Uterus (tissue), 4 donors: Measurements from ENCODE around the gene DHX9. TPM values are rescaled to one million over a fixed set of nuclear protein-coding genes. Genes with fewer than 3 reads are reported as not detected.

Source experiments
- DNase-seq, 2 donors: peaks; one replicate each; pipeline ENCODE4 v3.0.0-alpha.2; 2019 to 2020
- H3K27ac ChIP-seq, 2 donors: fragments of 200-600 bp; sonication (generic); 1 replicate in 1 of 2; 2 replicates in 1 of 2; pipeline ENCODE4 v1.5.1; 2016 to 2018
- H3K27me3 ChIP-seq, 2 donors: fragments of 200-600 bp; sonication (generic); one replicate each; pipeline ENCODE4 v1.5.1; 2018 to 2019; ENCODE audit warnings: control low read depth in 1 of 2
- H3K36me3 ChIP-seq, 2 donors: fragments of 200-600 bp; sonication (generic); one replicate each; pipeline ENCODE4 v1.5.1; 2019; ENCODE audit warnings: control low read depth in 1 of 2
- H3K4me1 ChIP-seq, 2 donors: fragments of 200-600 bp; sonication (generic); one replicate each; pipeline ENCODE4 v1.5.1; 2018 to 2019; ENCODE audit warnings: control low read depth in 1 of 2
- H3K4me3 ChIP-seq, 2 donors: fragments of 200-600 bp; sonication (generic); 1 replicate in 1 of 2; 2 replicates in 1 of 2; pipeline ENCODE4 v1.5.1; 2018 to 2019; ENCODE audit warnings: mild to moderate bottlenecking in 1 of 2
- H3K9me3 ChIP-seq, 2 donors: fragments of 200-600 bp; sonication (generic); one replicate each; pipeline ENCODE4 v1.5.1; 2019; ENCODE audit warnings: control low read depth in 1 of 2
- CTCF ChIP-seq, 4 experiments: fragments of 200-600 bp in 2 of 4; fragments of 450-650 bp in 2 of 4; sonication (generic) in 2 of 4; IDR thresholded peaks; one replicate each; pipeline ENCODE4 v1.5.1; 2016 to 2019; ENCODE audit warnings: antibody characterized with exemption in 4 of 4, mild to moderate bottlenecking in 2 of 4, moderate library complexity in 1 of 4
- POLR2A ChIP-seq, 2 donors: fragments of 450-650 bp; IDR thresholded peaks; one replicate each; pipeline ENCODE4 v1.6.1; 2016; ENCODE audit warnings: antibody characterized with exemption in 2 of 2, mild to moderate bottlenecking in 1 of 2, moderate library complexity in 1 of 2
- intact Hi-C: fragments of 100-400 bp; cut with DNase I; formaldehyde crosslinking; loops from one replicate; pipeline ENCODE4 v1.15.1; 2023; ENCODE audit warnings: low total_unique reads
- total RNA-seq, 4 donors: library from RNA; depleted of rRNA in 3 of 4; stranded (reverse); fragments of >200 nt in 3 of 4; gene quantifications; one replicate each; pipeline versions ENCODE4 v1.1.0 to v1.2.4, GENCODE V29; 2014 to 2023
- donor health status: DM: yes; HTN: yes; CAD: no.

DHX9 gene
- total RNA-seq, 4 donors from 2014 or later = 70.0 to 227 (median 151) TPM

GRCh38 chr1:182826892-182827291, 12.3 kb upstream of the DHX9 start:
- intact Hi-C loops = no loop called here
- Histone ChIP-seq H3K27ac (no peak overlapping the region), H3K4me3 (no peak overlapping the region), H3K27me3 (no peaks in the 10 kb centered on the region), H3K9me3 (no peaks in the 10 kb centered on the region), H3K4me1 (no peaks in the 10 kb centered on the region), H3K36me3 (no peaks in the 10 kb centered on the region)
- TF ChIP-seq CTCF (IDR thresholded peaks at IDR 0.05) (no peak), POLR2A (IDR thresholded peaks at IDR 0.05) (no peak)
- no peak for DNase-seq

DNA sequence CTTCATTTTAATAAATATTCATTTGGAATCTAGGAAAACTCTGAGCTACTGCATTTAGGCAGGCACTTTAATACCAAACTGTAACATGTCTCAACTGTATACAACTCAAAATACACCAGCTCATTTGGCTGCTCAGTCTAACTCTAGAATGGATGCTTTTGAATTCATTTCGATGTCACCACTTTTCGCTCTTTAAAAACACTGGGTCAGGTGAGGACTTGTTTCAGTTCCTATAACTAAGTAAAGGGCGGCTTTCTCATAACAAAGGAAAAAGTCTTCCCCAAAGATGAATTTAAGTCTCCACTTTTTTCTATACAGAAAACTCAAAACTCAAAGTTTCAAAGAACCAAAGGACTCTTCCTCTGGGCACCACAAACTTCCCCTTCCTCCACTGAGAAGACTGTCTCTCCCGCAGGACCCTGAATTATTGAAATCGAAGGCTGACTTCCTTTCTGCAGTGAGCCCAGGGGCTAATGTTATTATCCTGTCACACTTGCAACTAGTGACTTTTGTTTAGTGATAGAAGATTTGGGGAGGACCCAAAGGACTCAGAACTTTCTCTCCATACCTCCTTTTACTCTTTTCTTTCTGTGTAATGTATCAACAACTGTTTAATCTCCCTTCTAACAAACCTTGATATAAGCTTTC, 9.7 kb upstream of the DHX9 start:
- Histone ChIP-seq H3K27ac (no peak overlapping the region), H3K4me1 (no peaks in the 10 kb centered on the region), H3K4me3 (no peak overlapping the region), H3K9me3 (no peaks in the 10 kb centered on the region), H3K36me3 (no peaks in the 10 kb centered on the region), H3K27me3 (no peaks in the 10 kb centered on the region)
- TF ChIP-seq CTCF (IDR thresholded peaks at IDR 0.05) (no peak), POLR2A (IDR thresholded peaks at IDR 0.05) (no peak)
- intact Hi-C loops = no loop called here
- DNase-seq = no peak

GRCh38 chr1:182833271-182833670, 5.9 kb upstream of the DHX9 start:
- intact Hi-C loops = no loop called here
- no peak for DNase-seq
- no peaks in the 10 kb centered on the region for H3K36me3 ChIP-seq
- no peaks in the 10 kb centered on the region for H3K27me3 ChIP-seq
- TF ChIP-seq CTCF (IDR thresholded peaks at IDR 0.05) (no peak), POLR2A (IDR thresholded peaks at IDR 0.05) (no peak)
- no peaks in the 10 kb centered on the region for H3K4me1 ChIP-seq
- H3K4me3 ChIP-seq = no peak overlapping the region
- no peak overlapping the region for H3K27ac ChIP-seq
- H3K9me3 ChIP-seq = no peaks in the 10 kb centered on the region

GRCh38 chr1:182834326-182834725, 4.8 kb upstream of the DHX9 start:
- no peaks in the 10 kb centered on the region for H3K9me3 ChIP-seq
- H3K27ac ChIP-seq = no peak overlapping the region
- TF ChIP-seq POLR2A (IDR thresholded peaks at IDR 0.05) (no peak), CTCF (IDR thresholded peaks at IDR 0.05) (no peak)
- H3K4me3 ChIP-seq = no peak overlapping the region
- intact Hi-C loops = no loop called here
- H3K4me1 ChIP-seq = no peaks in the 10 kb centered on the region
- DNase-seq = no peak
- H3K27me3 ChIP-seq = no peaks in the 10 kb centered on the region
- no peaks in the 10 kb centered on the region for H3K36me3 ChIP-seq

DNA sequence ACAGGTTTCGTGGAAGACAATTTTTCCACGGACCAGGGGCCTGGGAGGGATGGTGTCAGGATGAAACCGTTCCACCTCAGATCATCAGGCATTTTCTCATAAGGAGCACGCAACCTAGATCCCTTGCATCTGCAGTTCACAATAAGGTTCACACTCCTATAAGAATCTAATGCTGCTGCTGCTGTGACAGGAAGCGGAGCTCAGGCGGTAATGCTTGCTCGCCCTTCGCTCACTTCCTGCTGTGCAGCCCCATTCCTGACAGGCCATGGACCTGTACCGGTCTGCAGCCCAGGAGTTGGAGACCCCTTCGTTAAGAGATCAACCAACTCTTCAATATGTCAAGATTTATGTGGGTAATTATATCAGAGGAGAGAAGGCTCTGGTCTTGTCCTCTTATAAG, 3.3 kb upstream of the DHX9 start:
- Histone ChIP-seq H3K27me3 (no peaks in the 10 kb centered on the region), H3K4me3 (no peak overlapping the region), H3K4me1 (peaks cover 0 to under 1% of the 10 kb centered on the region in 2 donors), H3K36me3 (no peaks in the 10 kb centered on the region), H3K27ac (no peak overlapping the region), H3K9me3 (no peaks in the 10 kb centered on the region)
- DNase-seq = no peak
- intact Hi-C loops = no loop called here
- no peak for TF ChIP-seq POLR2A (IDR thresholded peaks at IDR 0.05)
- TF ChIP-seq CTCF (IDR thresholded peaks at IDR 0.05) = no peak
